Caco-2 (cell line): ENCODE measurements around the gene CACNA2D1. TPM values are rescaled to one million over a fixed set of nuclear protein-coding genes. Genes with fewer than 3 reads are reported as not detected.

ENCODE experiments used
- BruUV-seq: library from RNA; stranded (reverse); fragments of 400-500 nt; replicated peaks from 2 replicates; lab custom pipeline; 2021; lab: Mats Ljungman, UMichigan
- CTCF ChIA-PET: fragments of 300-600 bp; sonication (Branson Sonifier 250); formaldehyde crosslinking; loops from one replicate; lab custom pipeline; 2022; ENCODE audit warnings: antibody characterized with exemption; lab: Charles Lee
- POLR2A ChIA-PET: fragments of 300-600 bp; sonication (Branson Sonifier 250); formaldehyde crosslinking; loops from one replicate; lab custom pipeline; 2022; ENCODE audit warnings: antibody characterized with exemption; lab: Charles Lee
- DNase-seq, 2 experiments: peaks; one replicate each; pipeline versions ENCODE4 v3.0.0 to v3.0.0-alpha.2; 2020 to 2022
- H3K27me3 ChIP-seq: replicated peaks from 2 replicates; pipeline ENCODE4 v1.6.0; 2011; ENCODE audit warnings: low read length; ENCODE audit not compliant: control insufficient read depth, insufficient read depth
- H3K36me3 ChIP-seq: 2 replicates; pipeline ENCODE4 v1.5.1; 2011; ENCODE audit warnings: low read length; ENCODE audit not compliant: control insufficient read depth, insufficient read depth
- H3K4me1 ChIP-seq: fragments of 250-450 bp; sonication (Bioruptor Pico); 2 replicates; pipeline ENCODE4 v1.5.1; 2020; ENCODE audit warnings: mild to moderate bottlenecking
- H3K4me3 ChIP-seq: 2 replicates; pipeline ENCODE4 v1.5.1; 2011; ENCODE audit warnings: low read depth, mild to moderate bottlenecking, control low read depth, low read length
- H3K9me3 ChIP-seq: fragments of 250-450 bp; sonication (Bioruptor Pico); 2 replicates; pipeline ENCODE4 v1.5.1; 2020; ENCODE audit warnings: mild to moderate bottlenecking, moderate library complexity
- H3K27ac Mint-ChIP-seq: one replicate; pipeline ENCODE4 v1.8.0; 2022; ENCODE audit warnings: mixed read lengths; ENCODE audit not compliant: unreplicated experiment
- H3K27me3 Mint-ChIP-seq: one replicate; pipeline ENCODE4 v1.8.0; 2022; ENCODE audit warnings: mixed read lengths; ENCODE audit not compliant: insufficient read depth, unreplicated experiment
- H3K36me3 Mint-ChIP-seq: one replicate; pipeline ENCODE4 v1.8.0; 2022; ENCODE audit warnings: mild to moderate bottlenecking, mixed read lengths; ENCODE audit not compliant: insufficient read depth, unreplicated experiment
- H3K4me1 Mint-ChIP-seq: one replicate; pipeline ENCODE4 v1.8.0; 2022; ENCODE audit warnings: low read depth, mixed read lengths; ENCODE audit not compliant: unreplicated experiment
- H3K4me3 Mint-ChIP-seq: one replicate; pipeline ENCODE4 v1.8.0; 2022; ENCODE audit warnings: mild to moderate bottlenecking, moderate library complexity, mixed read lengths; ENCODE audit not compliant: unreplicated experiment
- H3K9me3 Mint-ChIP-seq: one replicate; pipeline ENCODE4 v1.8.0; 2022; ENCODE audit warnings: mixed read lengths; ENCODE audit not compliant: unreplicated experiment
- CTCF ChIP-seq, 2 experiments: fragments of 200-600 bp in 1 of 2; IDR thresholded peaks; 1 replicate in 1 of 2; 2 replicates in 1 of 2; pipeline versions ENCODE4 v1.5.1 to v1.8.0; 2011 to 2022; ENCODE audit warnings: antibody characterized with exemption in 1 of 2, control low read depth in 1 of 2, inconsistent platforms in 1 of 2, low read depth in 1 of 2, low read length in 1 of 2, mild to moderate bottlenecking in 1 of 2, moderate library complexity in 1 of 2; ENCODE audit not compliant: insufficient read depth in 1 of 2, severe bottlenecking in 1 of 2, unreplicated experiment in 1 of 2
- intact Hi-C: fragments of 100-400 bp; cut with micrococcal nuclease; formaldehyde crosslinking; loops from one replicate; pipeline ENCODE4 v1.10.0; 2022; ENCODE audit not compliant: unreplicated experiment
- total RNA-seq: library from RNA; stranded (reverse); gene quantifications from 2 replicates; pipeline ENCODE4 v1.2.3, GENCODE V29; 2022

The CACNA2D1 gene
- total RNA-seq, 1 experiment from 2014 or later, result not detected

- intact Hi-C loops, result no loop called here
- no peaks in the 10 kb centered on the region for H3K36me3 ChIP-seq
- no peaks in the 10 kb centered on the region; the same call in 1 of the 2 replicates for H3K27me3 ChIP-seq
- no peak for DNase-seq
- no peaks in the 10 kb centered on the region for H3K36me3 Mint-ChIP-seq
- peaks cover 3% of the 10 kb centered on the region for H3K27me3 Mint-ChIP-seq
- TF ChIP-seq CTCF (IDR thresholded peaks at IDR 0.05; ENCODE audit: insufficient read depth in 1 of 2, low read depth in 1 of 2, low read length in 1 of 2, severe bottlenecking in 1 of 2, unreplicated experiment in 1 of 2), result no peak
- H3K9me3 Mint-ChIP-seq, result no peaks in the 10 kb centered on the region
- no peak overlapping the region for H3K4me3 ChIP-seq
- H3K4me1 Mint-ChIP-seq, result no peaks in the 10 kb centered on the region
- H3K27ac Mint-ChIP-seq, result no peak overlapping the region
- ChIA-PET POLR2A (no interaction called here), CTCF (no interaction called here)
- H3K4me3 Mint-ChIP-seq, result no peak overlapping the region
- no TSS peak for BruUV-seq
- H3K9me3 ChIP-seq, result no peaks in the 10 kb centered on the region
- no peaks in the 10 kb centered on the region for H3K4me1 ChIP-seq
Measured at GRCh38 chr7:82393076-82393839, 50.3 kb downstream of the CACNA2D1 start.

- H3K27ac Mint-ChIP-seq, result no peak overlapping the region
- peaks cover 3% of the 10 kb centered on the region for H3K27me3 Mint-ChIP-seq
- no peak for DNase-seq
- no peak overlapping the region for H3K4me3 ChIP-seq
- no peaks in the 10 kb centered on the region for H3K4me1 ChIP-seq
- no peaks in the 10 kb centered on the region; the same call in 1 of the 2 replicates for H3K27me3 ChIP-seq
- ChIA-PET CTCF (no interaction called here), POLR2A (no interaction called here)
- H3K36me3 Mint-ChIP-seq, result no peaks in the 10 kb centered on the region
- H3K36me3 ChIP-seq, result no peaks in the 10 kb centered on the region
- no peak overlapping the region for H3K4me3 Mint-ChIP-seq
- intact Hi-C loops, result no loop called here
- no peak for TF ChIP-seq CTCF (IDR thresholded peaks at IDR 0.05; ENCODE audit: insufficient read depth in 1 of 2, low read depth in 1 of 2, low read length in 1 of 2, severe bottlenecking in 1 of 2, unreplicated experiment in 1 of 2)
- BruUV-seq, result no TSS peak
- no peaks in the 10 kb centered on the region for H3K4me1 Mint-ChIP-seq
- no peaks in the 10 kb centered on the region for H3K9me3 ChIP-seq
- H3K9me3 Mint-ChIP-seq, result no peaks in the 10 kb centered on the region
Measured at GRCh38 chr7:82390936-82391335, 52.6 kb downstream of the CACNA2D1 start.

GRCh38 chr7:82389876-82390275 lies 53.7 kb downstream of the CACNA2D1 start:
- intact Hi-C loops, result no loop called here
- Histone ChIP-seq H3K27me3 (no peaks in the 10 kb centered on the region; the same call in 1 of the 2 replicates), H3K36me3 (no peaks in the 10 kb centered on the region), H3K4me1 (no peaks in the 10 kb centered on the region), H3K4me3 (no peak overlapping the region), H3K9me3 (no peaks in the 10 kb centered on the region)
- no TSS peak for BruUV-seq
- H3K9me3 Mint-ChIP-seq, result no peaks in the 10 kb centered on the region
- no peaks in the 10 kb centered on the region for H3K36me3 Mint-ChIP-seq
- peaks cover 3% of the 10 kb centered on the region for H3K27me3 Mint-ChIP-seq
- no peak for DNase-seq
- no peak overlapping the region for H3K27ac Mint-ChIP-seq
- POLR2A ChIA-PET, result no interaction called here
- no peaks in the 10 kb centered on the region for H3K4me1 Mint-ChIP-seq
- no peak for TF ChIP-seq CTCF (IDR thresholded peaks at IDR 0.05; ENCODE audit: insufficient read depth in 1 of 2, low read depth in 1 of 2, low read length in 1 of 2, severe bottlenecking in 1 of 2, unreplicated experiment in 1 of 2)
- no peak overlapping the region for H3K4me3 Mint-ChIP-seq
- CTCF ChIA-PET, result no interaction called here
